HEK293T (cell line): Measurements from ENCODE around the gene ENPEP.

Experiments
- CTCF ChIA-PET: fragments of 350-600 bp; formaldehyde crosslinking; extraction: SDS; loops from one replicate; lab custom pipeline; 2021; ENCODE audit warnings: antibody characterized with exemption, inconsistent platforms; lab: Yijun Ruan, JAX
- POLR2A ChIA-PET: fragments of 350-600 bp; formaldehyde crosslinking; extraction: SDS; loops from one replicate; lab custom pipeline; 2020; ENCODE audit warnings: antibody characterized with exemption, inconsistent platforms; lab: Yijun Ruan, JAX
- DNase-seq: peaks from one replicate; pipeline ENCODE4 v3.0.0; 2012; ENCODE audit warnings: mixed read lengths; ENCODE audit errors: extremely low spot score
- ARNT ChIP-seq: fragments of 450-650 bp; IDR thresholded peaks from 2 replicates; pipeline ENCODE4 v1.6.1; 2017; ENCODE audit warnings: mild to moderate bottlenecking
- BHLHE40 ChIP-seq: fragments of 450-650 bp; IDR thresholded peaks from 2 replicates; pipeline ENCODE4 v1.6.1; 2016; ENCODE audit warnings: mild to moderate bottlenecking, moderate library complexity, borderline replicate concordance
- CTBP1 ChIP-seq: fragments of 450-650 bp; IDR thresholded peaks from 2 replicates; pipeline ENCODE4 v1.6.1; 2016; ENCODE audit warnings: borderline replicate concordance
- ELF4 ChIP-seq: fragments of 450-650 bp; IDR thresholded peaks from 2 replicates; pipeline ENCODE4 v1.6.1; 2017; ENCODE audit warnings: antibody characterized with exemption
- FOXA1 ChIP-seq: fragments of 450-650 bp; IDR thresholded peaks from 2 replicates; pipeline ENCODE4 v1.6.1; 2016; ENCODE audit warnings: mild to moderate bottlenecking
- FOXK2 ChIP-seq: fragments of 450-650 bp; IDR thresholded peaks from 2 replicates; pipeline ENCODE4 v1.6.1; 2016; ENCODE audit warnings: mild to moderate bottlenecking
- FOXM1 ChIP-seq: fragments of 450-650 bp; IDR thresholded peaks from 2 replicates; pipeline ENCODE4 v1.6.1; 2017; ENCODE audit warnings: mild to moderate bottlenecking, borderline replicate concordance
- HDGF ChIP-seq: fragments of 450-650 bp; IDR thresholded peaks from 2 replicates; pipeline ENCODE4 v1.6.1; 2017; ENCODE audit warnings: antibody characterized with exemption, borderline replicate concordance
- L3MBTL2 ChIP-seq: fragments of 450-650 bp; conservative IDR thresholded peaks from 2 replicates; pipeline ENCODE4 v1.6.1; 2016; ENCODE audit warnings: mild to moderate bottlenecking
- LEF1 ChIP-seq: fragments of 450-650 bp; IDR thresholded peaks from 2 replicates; pipeline ENCODE4 v1.6.1; 2017; ENCODE audit warnings: mild to moderate bottlenecking, borderline replicate concordance
- NFRKB ChIP-seq: fragments of 450-650 bp; IDR thresholded peaks from 2 replicates; pipeline ENCODE4 v1.6.1; 2016; ENCODE audit warnings: mild to moderate bottlenecking, moderate library complexity
- PKNOX1 ChIP-seq: fragments of 450-650 bp; IDR thresholded peaks from 2 replicates; pipeline ENCODE4 v1.6.1; 2016
- SP1 ChIP-seq: fragments of 450-650 bp; IDR thresholded peaks from 2 replicates; pipeline ENCODE4 v1.6.1; 2017
- SUZ12 ChIP-seq: fragments of 450-650 bp; IDR thresholded peaks from 2 replicates; pipeline ENCODE4 v1.6.1; 2016; ENCODE audit warnings: mild to moderate bottlenecking
- TARDBP ChIP-seq: fragments of 450-650 bp; IDR thresholded peaks from 2 replicates; pipeline ENCODE4 v1.6.1; 2016
- ZNF384 ChIP-seq: fragments of 450-650 bp; IDR thresholded peaks from 2 replicates; pipeline ENCODE4 v1.6.1; 2016

Gene ENPEP

GRCh38 chr4:110526589-110526988, 50.6 kb downstream of the ENPEP start:
- CTCF ChIA-PET: no interaction called here
- TF ChIP-seq ARNT: no peak
- no peak for TF ChIP-seq FOXM1
- TF ChIP-seq ZNF384: no peak
- TF ChIP-seq LEF1: no peak
- no peak for TF ChIP-seq BHLHE40
- TF ChIP-seq L3MBTL2: no peak
- TF ChIP-seq FOXK2: no peak
- no peak for TF ChIP-seq TARDBP
- TF ChIP-seq PKNOX1: no peak
- TF ChIP-seq FOXA1: no peak
- no peak for TF ChIP-seq ELF4
- TF ChIP-seq SP1: no peak
- TF ChIP-seq HDGF: no peak
- TF ChIP-seq NFRKB: no peak
- no peak for TF ChIP-seq SUZ12
- no peak for TF ChIP-seq CTBP1
- POLR2A ChIA-PET: no interaction called here
- no peak for DNase-seq

GRCh38 chr4:110527156-110527555, 51.2 kb downstream of the ENPEP start:
- ChIA-PET POLR2A (no interaction called here), CTCF (no interaction called here)
- TF ChIP-seq ARNT: no peak
- no peak for TF ChIP-seq BHLHE40
- TF ChIP-seq SP1: no peak
- TF ChIP-seq SUZ12: no peak
- no peak for TF ChIP-seq ELF4
- no peak for TF ChIP-seq ZNF384
- TF ChIP-seq FOXK2: no peak
- TF ChIP-seq CTBP1: no peak
- no peak for TF ChIP-seq HDGF
- no peak for TF ChIP-seq TARDBP
- no peak for TF ChIP-seq L3MBTL2
- no peak for TF ChIP-seq LEF1
- TF ChIP-seq FOXM1: no peak
- no peak for TF ChIP-seq PKNOX1
- TF ChIP-seq FOXA1: no peak
- no peak for TF ChIP-seq NFRKB

GRCh38 chr4:110532901-110533589, 57.1 kb downstream of the ENPEP start:
- POLR2A ChIA-PET: no interaction called here
- CTCF ChIA-PET: no interaction called here
- no peak for DNase-seq
- TF ChIP-seq FOXK2: no peak
- TF ChIP-seq BHLHE40: no peak
- no peak for TF ChIP-seq TARDBP
- TF ChIP-seq CTBP1: no peak
- TF ChIP-seq LEF1: no peak
- TF ChIP-seq ARNT: no peak
- no peak for TF ChIP-seq ELF4
- no peak for TF ChIP-seq PKNOX1
- no peak for TF ChIP-seq L3MBTL2
- no peak for TF ChIP-seq SP1
- TF ChIP-seq FOXM1: no peak
- TF ChIP-seq FOXA1: no peak
- TF ChIP-seq HDGF: no peak
- no peak for TF ChIP-seq SUZ12
- TF ChIP-seq NFRKB: no peak
- TF ChIP-seq ZNF384: no peak

More at GRCh38 chr4:110527156-110527555, 51.2 kb downstream of the ENPEP start:
- no peak for DNase-seq

GRCh38 chr4:110533590-110533910, 57.6 kb downstream of the ENPEP start:
- POLR2A ChIA-PET: no interaction called here
- CTCF ChIA-PET: no interaction called here
- TF ChIP-seq ZNF384 (no peak), ARNT (no peak), FOXA1 (no peak), CTBP1 (no peak), ELF4 (no peak), SP1 (no peak), FOXM1 (no peak), HDGF (no peak), PKNOX1 (no peak), FOXK2 (no peak)
- no peak for DNase-seq

GRCh38 chr4:110533940-110534339, 58.0 kb downstream of the ENPEP start:
- POLR2A ChIA-PET: no interaction called here
- CTCF ChIA-PET: no interaction called here
- peak; percentile 39 for DNase-seq
- TF ChIP-seq FOXM1 (no peak), HDGF (no peak), ELF4 (no peak), L3MBTL2 (no peak), NFRKB (no peak)
